B cell (primary cell): ENCODE data around the gene BRMS1. TPM values are rescaled to one million over a fixed set of nuclear protein-coding genes. Genes with fewer than 3 reads are reported as not detected.

Experiments
- ATAC-seq: fragments of 200-7000 bp; cut with Tn5 transposase; one replicate; pipeline ENCODE4 v1.10.0; 2021; ENCODE audit warnings: low read depth, mild to moderate bottlenecking, moderate number of reproducible peaks, moderate library complexity
- CTCF ChIA-PET: fragments of 350-600 bp; sonication (Branson Sonifier 250); formaldehyde crosslinking; loops from one replicate; lab custom pipeline; 2021; ENCODE audit warnings: antibody characterized with exemption, inconsistent platforms; lab: Charles Lee
- POLR2A ChIA-PET: fragments of 350-600 bp; sonication (Branson Sonifier 250); formaldehyde crosslinking; loops from one replicate; lab custom pipeline; 2021; ENCODE audit warnings: antibody characterized with exemption; lab: Charles Lee
- DNase-seq: peaks from one replicate; pipeline ENCODE4 v3.0.0; 2013
- H2AFZ ChIP-seq: 2 replicates; pipeline ENCODE4 v1.6.1; 2012; ENCODE audit warnings: mild to moderate bottlenecking, low read depth, low read length; ENCODE audit not compliant: insufficient read depth, poor library complexity, severe bottlenecking
- H3K27ac ChIP-seq, 2 donors: 1 replicate in 1 of 2; 2 replicates in 1 of 2; pipeline ENCODE4 v1.5.1; 2012 to 2013; ENCODE audit warnings: low read length in 2 of 2, mild to moderate bottlenecking in 2 of 2, moderate library complexity in 1 of 2
- H3K27me3 ChIP-seq, 4 experiments: fragments of 200-600 bp in 1 of 4; sonication (generic) in 1 of 4; replicated peaks in 1 of 4; 1 replicate in 2 of 4; 2 replicates in 2 of 4; pipeline versions ENCODE4 v1.6.1 to v1.7.0; 2013 to 2016; ENCODE audit warnings: low read length in 3 of 4, mild to moderate bottlenecking in 2 of 4, mixed read lengths in 1 of 4, moderate library complexity in 1 of 4; ENCODE audit not compliant: insufficient read depth in 4 of 4, control insufficient read depth in 3 of 4; ENCODE audit errors: control extremely low read depth in 1 of 4
- H3K36me3 ChIP-seq, 2 experiments: replicated peaks in 1 of 2; 1 replicate in 1 of 2; 2 replicates in 1 of 2; pipeline versions ENCODE4 v1.6.1 to v1.7.1; 2013; ENCODE audit warnings: low read length in 1 of 2; ENCODE audit not compliant: insufficient read depth in 2 of 2, control insufficient read depth in 1 of 2; ENCODE audit errors: control extremely low read depth in 1 of 2, extremely low read depth in 1 of 2
- H3K4me1 ChIP-seq, 2 donors: fragments of 200-600 bp in 1 of 2; sonication (generic) in 1 of 2; 1 replicate in 1 of 2; 2 replicates in 1 of 2; pipeline versions ENCODE4 v1.5.1 to v1.6.1; 2013 to 2017; ENCODE audit warnings: low read length in 2 of 2; ENCODE audit not compliant: control insufficient read depth in 2 of 2, insufficient read depth in 2 of 2
- H3K4me2 ChIP-seq: replicated peaks from 2 replicates; pipeline ENCODE3; 2012; ENCODE audit warnings: mild to moderate bottlenecking, low read depth, low read length; ENCODE audit not compliant: poor library complexity, severe bottlenecking
- H3K4me3 ChIP-seq, 5 experiments: fragments of 200-600 bp in 1 of 5; sonication (generic) in 1 of 5; 1 replicate in 3 of 5; 2 replicates in 2 of 5; pipeline versions ENCODE4 v1.5.1 to v1.7.0; 2011 to 2016; ENCODE audit warnings: low read length in 4 of 5, mild to moderate bottlenecking in 4 of 5, low read depth in 2 of 5, control low read depth in 1 of 5, moderate library complexity in 1 of 5; ENCODE audit not compliant: insufficient read depth in 1 of 5; ENCODE audit errors: control extremely low read depth in 1 of 5, extremely low read depth in 1 of 5
- H3K79me2 ChIP-seq: fragments of 200-600 bp; sonication (generic); one replicate; pipeline ENCODE4 v1.6.0; 2016; ENCODE audit warnings: low read length; ENCODE audit not compliant: control insufficient read depth, insufficient read depth
- H3K9ac ChIP-seq: fragments of 200-600 bp; sonication (generic); 2 replicates; pipeline ENCODE4 v1.6.1; 2017; ENCODE audit warnings: mild to moderate bottlenecking, low read length, moderate library complexity
- H3K9me3 ChIP-seq, 3 donors: one replicate each; pipeline versions ENCODE4 v1.6.1 to v1.7.1; 2013; ENCODE audit warnings: low read length in 2 of 3; ENCODE audit not compliant: control insufficient read depth in 2 of 3, insufficient read depth in 1 of 3; ENCODE audit errors: control extremely low read depth in 1 of 3
- H4K20me1 ChIP-seq: 2 replicates; pipeline ENCODE4 v1.6.0; 2012; ENCODE audit warnings: mild to moderate bottlenecking, low read length; ENCODE audit not compliant: insufficient read depth, control insufficient read depth, poor library complexity, severe bottlenecking
- H3K27ac Mint-ChIP-seq: one replicate; pipeline ENCODE4 v1.8.0; 2021; ENCODE audit warnings: mixed read lengths
- H3K27me3 Mint-ChIP-seq: one replicate; pipeline ENCODE4 v1.8.0; 2021; ENCODE audit warnings: mixed read lengths
- H3K4me1 Mint-ChIP-seq: one replicate; pipeline ENCODE4 v1.8.0; 2021; ENCODE audit warnings: mixed read lengths
- H3K4me3 Mint-ChIP-seq: one replicate; pipeline ENCODE4 v1.8.0; 2021; ENCODE audit warnings: mixed read lengths
- H3K9me3 Mint-ChIP-seq: one replicate; pipeline ENCODE4 v1.8.0; 2022; ENCODE audit warnings: mixed read lengths; ENCODE audit not compliant: insufficient read depth
- EZH2 ChIP-seq: IDR thresholded peaks from 2 replicates; pipeline ENCODE4 v1.6.1; 2012; ENCODE audit warnings: borderline replicate concordance, low read depth, mild to moderate bottlenecking, moderate library complexity, low read length; ENCODE audit not compliant: insufficient read depth, poor library complexity, severe bottlenecking
- whole genome bisulfite sequencing: methylation state at CpG from one replicate; pipeline ENCODE4 v1.1.5; 2013; ENCODE audit warnings: missing lambda C conversion rate; ENCODE audit not compliant: insufficient coverage; 5-methylcytosine and 5-hydroxymethylcytosine counted together
- intact Hi-C: fragments of 100-400 bp; cut with micrococcal nuclease; formaldehyde crosslinking; loops from one replicate; pipeline ENCODE4 v1.10.0; 2022
- polyA minus RNA-seq: library from RNA; depleted of rRNA, polyadenylated mRNA; stranded (reverse); fragments of >200 nt; gene quantifications from 2 replicates; pipeline ENCODE4 v1.2.3, GENCODE V29; 2012
- polyA plus RNA-seq: library from polyadenylated mRNA; depleted of rRNA; stranded (reverse); fragments of >200 nt; gene quantifications from 2 replicates; pipeline ENCODE4 v1.2.3, GENCODE V29; 2012
- total RNA-seq, 2 donors: library from RNA; stranded (reverse); fragments of 120-200 nt in 1 of 2; gene quantifications; 1 replicate in 1 of 2; 2 replicates in 1 of 2; pipeline versions ENCODE4 v1.2.3 to v1.2.4, GENCODE V29; 2013 to 2022
- TF ChIP-seq, protein P1 (sequence below): fragments of 200-600 bp; IDR thresholded peaks from one replicate; pipeline ENCODE4 v1.8.0; 2022; ENCODE audit warnings: antibody characterized with exemption, mild to moderate bottlenecking

BRMS1 gene, protein sequence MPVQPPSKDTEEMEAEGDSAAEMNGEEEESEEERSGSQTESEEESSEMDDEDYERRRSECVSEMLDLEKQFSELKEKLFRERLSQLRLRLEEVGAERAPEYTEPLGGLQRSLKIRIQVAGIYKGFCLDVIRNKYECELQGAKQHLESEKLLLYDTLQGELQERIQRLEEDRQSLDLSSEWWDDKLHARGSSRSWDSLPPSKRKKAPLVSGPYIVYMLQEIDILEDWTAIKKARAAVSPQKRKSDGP
- total RNA-seq (50.9 and 58.3 TPM in 2 replicates), polyA plus RNA-seq (51.2 and 55.8 TPM in 2 replicates), polyA minus RNA-seq (41.0 and 45.3 TPM in 2 replicates)
- total RNA-seq (2013): 53.2 TPM

DNA sequence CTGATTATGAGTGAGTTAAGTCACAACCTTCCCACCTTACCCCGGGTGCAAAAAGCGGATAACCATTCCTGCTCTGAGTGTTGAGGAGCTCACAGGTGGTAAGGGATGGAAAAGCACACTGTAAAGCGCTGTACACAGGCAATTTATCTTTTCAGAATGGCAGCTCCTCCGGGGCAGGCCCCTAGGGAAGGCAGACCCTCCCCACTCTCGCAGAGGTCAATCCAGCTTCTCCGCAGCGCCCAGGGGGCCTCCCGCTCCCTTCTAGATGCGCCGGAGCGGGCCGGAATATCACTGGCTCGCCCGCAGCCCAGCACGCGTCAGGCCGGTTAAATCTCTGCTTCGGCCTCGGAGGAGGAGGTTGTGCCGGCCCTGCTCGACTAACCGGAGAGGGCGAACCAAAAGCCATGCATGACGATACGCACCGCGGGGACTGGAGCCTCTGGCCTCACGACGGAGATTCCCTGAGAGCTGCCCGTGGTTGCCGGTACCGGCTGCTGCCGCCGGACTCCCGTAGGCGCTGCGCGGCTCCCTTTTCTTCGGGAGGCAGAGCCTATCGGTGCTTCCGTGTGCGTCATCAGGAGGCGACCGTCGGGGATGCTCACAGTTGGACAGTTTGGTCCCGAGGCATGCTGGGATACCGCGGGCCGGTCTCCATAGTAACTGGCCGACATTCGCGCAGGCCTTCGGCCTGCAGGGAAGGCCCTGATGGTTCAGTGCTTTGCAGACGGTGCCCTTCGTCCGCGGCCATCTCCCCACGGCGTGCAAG, at the start of gene BRMS1:
Gene BRMS1, minus strand, starts transcription at position 555 of the 766 bp plus-strand sequence. CDS start 2,870 bp downstream, outside the sequence.
- Histone ChIP-seq H3K27me3 (no peaks in the 10 kb centered on the region), H3K4me3 (peak within 1 kb of the TSS; percentile 74 to 92 (median 84)), H3K9ac (peak within 1 kb of the TSS; percentile 91), H4K20me1 (peaks cover 50% of the 10 kb centered on the region), H3K9me3 (no peaks in the 10 kb centered on the region), H3K36me3 (peaks cover 0 to 26% of the 10 kb centered on the region in 2 experiments), H2AFZ (peak within 1 kb of the TSS; percentile 82), H3K79me2 (peaks cover 31% of the 10 kb centered on the region), H3K4me1 (peaks cover 19 to 44% of the 10 kb centered on the region in 2 donors), H3K27ac (peak within 1 kb of the TSS; percentile 75 to 86), H3K4me2 (peak within 1 kb of the TSS; percentile 90)
- H3K4me1 Mint-ChIP-seq: peaks cover 47% of the 10 kb centered on the region
- ATAC-seq (peak; percentile 85), DNase-seq (peak; percentile 96)
- under 1% methylated on average over 58 of the region's 59 CpGs for WGBS
- no peaks in the 10 kb centered on the region for H3K27me3 Mint-ChIP-seq
- TF ChIP-seq, protein P1, sequence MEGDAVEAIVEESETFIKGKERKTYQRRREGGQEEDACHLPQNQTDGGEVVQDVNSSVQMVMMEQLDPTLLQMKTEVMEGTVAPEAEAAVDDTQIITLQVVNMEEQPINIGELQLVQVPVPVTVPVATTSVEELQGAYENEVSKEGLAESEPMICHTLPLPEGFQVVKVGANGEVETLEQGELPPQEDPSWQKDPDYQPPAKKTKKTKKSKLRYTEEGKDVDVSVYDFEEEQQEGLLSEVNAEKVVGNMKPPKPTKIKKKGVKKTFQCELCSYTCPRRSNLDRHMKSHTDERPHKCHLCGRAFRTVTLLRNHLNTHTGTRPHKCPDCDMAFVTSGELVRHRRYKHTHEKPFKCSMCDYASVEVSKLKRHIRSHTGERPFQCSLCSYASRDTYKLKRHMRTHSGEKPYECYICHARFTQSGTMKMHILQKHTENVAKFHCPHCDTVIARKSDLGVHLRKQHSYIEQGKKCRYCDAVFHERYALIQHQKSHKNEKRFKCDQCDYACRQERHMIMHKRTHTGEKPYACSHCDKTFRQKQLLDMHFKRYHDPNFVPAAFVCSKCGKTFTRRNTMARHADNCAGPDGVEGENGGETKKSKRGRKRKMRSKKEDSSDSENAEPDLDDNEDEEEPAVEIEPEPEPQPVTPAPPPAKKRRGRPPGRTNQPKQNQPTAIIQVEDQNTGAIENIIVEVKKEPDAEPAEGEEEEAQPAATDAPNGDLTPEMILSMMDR: peak; percentile 16
- no peak for TF ChIP-seq EZH2
- POLR2A ChIA-PET: interaction anchor here (0.6 to 2.2 kb wide), 2 partner anchors 28 to 33 kb away, joined by 7 to 12 read pairs; partner anchors contain the start of gene CD248
- CTCF ChIA-PET: interaction anchor here (0.8 to 5.2 kb wide), 14 partner anchors 9 to 713 kb away, joined by 3 to 44 read pairs (median 3); partner anchors contain the start of genes BBS1, CD248 and RIN1
- H3K4me3 Mint-ChIP-seq: peak within 1 kb of the TSS; percentile 97
- H3K27ac Mint-ChIP-seq: peak within 1 kb of the TSS; percentile 96
- H3K9me3 Mint-ChIP-seq: no peaks in the 10 kb centered on the region
- intact Hi-C loops: loop anchor here (1.0 to 5.0 kb wide), 5 partner anchors 16 to 76 kb away; partner anchors contain the start of genes RAB1B and SLC29A2
